ENCODE data around the gene CUX1.
"Not testable (repeated sequence)": the region's sequence is repeated elsewhere in the genome, so short reads cannot be mapped to it uniquely, and the experiment has no call there.

DNA sequence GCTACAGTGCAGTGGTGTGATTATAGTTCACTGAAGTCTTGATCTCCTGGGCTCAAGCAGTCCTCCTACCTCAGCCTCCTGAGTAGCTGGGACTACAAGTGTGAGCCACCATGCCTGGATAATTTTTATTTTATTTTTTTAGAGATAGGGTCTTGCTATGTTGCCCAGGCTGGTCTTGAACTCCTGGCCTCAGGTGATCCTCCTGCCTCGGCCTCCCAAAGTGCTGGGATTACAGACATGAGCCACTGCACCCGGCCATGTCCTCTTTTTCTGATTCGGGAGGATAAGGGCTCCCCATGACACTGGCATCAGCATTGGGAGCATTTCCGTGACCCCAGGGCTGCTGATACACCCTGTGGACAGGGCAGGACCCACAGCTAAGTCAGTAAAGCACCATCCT is 69.9 kb downstream of the CUX1 start:
- TF ChIP-seq BHLHE40 (IDR thresholded peaks at IDR 0.05; ENCODE audit: borderline replicate concordance in 1 of 2, low read depth in 2 of 2, low read length in 1 of 2); POLR2A (IDR thresholded peaks at IDR 0.05; ENCODE audit: low read depth, low read length); EZH2 (IDR thresholded peaks at IDR 0.05; ENCODE audit: borderline replicate concordance, control insufficient read depth, low read depth, low read length); RCOR1 (conservative IDR thresholded peaks at IDR 0.05; ENCODE audit: low read depth, low read length): not testable (repeated sequence)
- TF ChIP-seq, protein P1, sequence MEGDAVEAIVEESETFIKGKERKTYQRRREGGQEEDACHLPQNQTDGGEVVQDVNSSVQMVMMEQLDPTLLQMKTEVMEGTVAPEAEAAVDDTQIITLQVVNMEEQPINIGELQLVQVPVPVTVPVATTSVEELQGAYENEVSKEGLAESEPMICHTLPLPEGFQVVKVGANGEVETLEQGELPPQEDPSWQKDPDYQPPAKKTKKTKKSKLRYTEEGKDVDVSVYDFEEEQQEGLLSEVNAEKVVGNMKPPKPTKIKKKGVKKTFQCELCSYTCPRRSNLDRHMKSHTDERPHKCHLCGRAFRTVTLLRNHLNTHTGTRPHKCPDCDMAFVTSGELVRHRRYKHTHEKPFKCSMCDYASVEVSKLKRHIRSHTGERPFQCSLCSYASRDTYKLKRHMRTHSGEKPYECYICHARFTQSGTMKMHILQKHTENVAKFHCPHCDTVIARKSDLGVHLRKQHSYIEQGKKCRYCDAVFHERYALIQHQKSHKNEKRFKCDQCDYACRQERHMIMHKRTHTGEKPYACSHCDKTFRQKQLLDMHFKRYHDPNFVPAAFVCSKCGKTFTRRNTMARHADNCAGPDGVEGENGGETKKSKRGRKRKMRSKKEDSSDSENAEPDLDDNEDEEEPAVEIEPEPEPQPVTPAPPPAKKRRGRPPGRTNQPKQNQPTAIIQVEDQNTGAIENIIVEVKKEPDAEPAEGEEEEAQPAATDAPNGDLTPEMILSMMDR (IDR thresholded peaks at IDR 0.05 in 2 of 3, conservative IDR thresholded peaks at IDR 0.05 in 1 of 3; ENCODE audit: control insufficient read depth in 2 of 3, extremely low read depth in 1 of 3, insufficient read depth in 1 of 3, low read depth in 3 of 3, low read length in 3 of 3): not testable (repeated sequence)
